CD14-positive monocyte (primary cell): ENCODE results near the gene FIZ1. TPM values are rescaled to one million over a fixed set of nuclear protein-coding genes. Genes with fewer than 3 reads are reported as not detected.

ENCODE experiments used
- DNase-seq, 3 donors: peaks; one replicate each; pipeline ENCODE4 v3.0.0-alpha.2; 2011 to 2022
- H2AFZ ChIP-seq: 2 replicates; pipeline ENCODE4 v1.6.0; 2012; ENCODE audit warnings: mild to moderate bottlenecking, low read depth, low read length, inconsistent platforms; ENCODE audit not compliant: insufficient read depth, poor library complexity, severe bottlenecking
- H3K27ac ChIP-seq, 2 donors: 1 replicate in 1 of 2; 2 replicates in 1 of 2; pipeline ENCODE4 v1.5.1; 2012 to 2013; ENCODE audit warnings: low read length in 2 of 2, control low read depth in 1 of 2, inconsistent platforms in 1 of 2, low read depth in 1 of 2, mild to moderate bottlenecking in 1 of 2
- H3K27me3 ChIP-seq, 2 donors: one replicate each; pipeline versions ENCODE4 v1.6.0 to v1.6.1; 2011 to 2013; ENCODE audit warnings: low read length in 2 of 2; ENCODE audit not compliant: control insufficient read depth in 2 of 2, insufficient read depth in 2 of 2
- H3K36me3 ChIP-seq, 2 donors: replicated peaks in 1 of 2; 1 replicate in 1 of 2; 2 replicates in 1 of 2; pipeline versions ENCODE4 v1.5.1 to v1.6.1; 2012 to 2013; ENCODE audit warnings: low read length in 2 of 2, control low read depth in 1 of 2, inconsistent platforms in 1 of 2, mild to moderate bottlenecking in 1 of 2; ENCODE audit not compliant: insufficient read depth in 2 of 2, control insufficient read depth in 1 of 2
- H3K4me1 ChIP-seq, 2 donors: 1 replicate in 1 of 2; 2 replicates in 1 of 2; pipeline versions ENCODE4 v1.5.1 to v1.6.1; 2012 to 2013; ENCODE audit warnings: low read length in 2 of 2, control low read depth in 1 of 2, inconsistent platforms in 1 of 2, mild to moderate bottlenecking in 1 of 2, moderate library complexity in 1 of 2; ENCODE audit not compliant: insufficient read depth in 2 of 2, control insufficient read depth in 1 of 2
- H3K4me2 ChIP-seq: replicated peaks from 2 replicates; pipeline ENCODE3; 2012; ENCODE audit warnings: low read length, moderate library complexity, mild to moderate bottlenecking; ENCODE audit not compliant: poor library complexity, severe bottlenecking; ENCODE audit errors: extremely low read depth
- H3K4me3 ChIP-seq, 3 experiments: fragments of 200-600 bp in 1 of 3; sonication (generic) in 1 of 3; replicated peaks in 1 of 3; 1 replicate in 2 of 3; 2 replicates in 1 of 3; pipeline ENCODE4 v1.5.1; 2011 to 2013; ENCODE audit warnings: low read length in 3 of 3, mild to moderate bottlenecking in 3 of 3, control low read depth in 2 of 3, low read depth in 2 of 3, inconsistent platforms in 1 of 3, moderate library complexity in 1 of 3
- H3K79me2 ChIP-seq: 2 replicates; pipeline ENCODE4 v1.6.0; 2012; ENCODE audit warnings: mild to moderate bottlenecking, control low read depth, inconsistent platforms, low read length, moderate library complexity; ENCODE audit not compliant: insufficient read depth
- H3K9ac ChIP-seq: 2 replicates; pipeline ENCODE4 v1.6.0; 2017; ENCODE audit warnings: low read length, mild to moderate bottlenecking; ENCODE audit not compliant: insufficient read depth, poor library complexity, severe bottlenecking
- H3K9me3 ChIP-seq, 2 donors: replicated peaks in 1 of 2; 1 replicate in 1 of 2; 2 replicates in 1 of 2; pipeline versions ENCODE4 v1.5.1 to v1.6.1; 2012 to 2013; ENCODE audit warnings: low read length in 2 of 2, control low read depth in 1 of 2; ENCODE audit not compliant: control insufficient read depth in 1 of 2, insufficient read depth in 1 of 2
- H4K20me1 ChIP-seq: 2 replicates; pipeline ENCODE4 v1.6.0; 2012; ENCODE audit warnings: mild to moderate bottlenecking, low read length, control low read depth, moderate library complexity; ENCODE audit not compliant: insufficient read depth
- H3K27ac Mint-ChIP-seq, 7 donors: one replicate each; pipeline ENCODE4 v1.8.0; 2020; ENCODE audit warnings: mild to moderate bottlenecking in 7 of 7, mixed read lengths in 7 of 7, moderate library complexity in 6 of 7, inconsistent platforms in 2 of 7
- H3K27me3 Mint-ChIP-seq, 3 donors: one replicate each; pipeline ENCODE4 v1.8.0; 2021 to 2022; ENCODE audit warnings: low read depth in 3 of 3, mild to moderate bottlenecking in 3 of 3, mixed read lengths in 3 of 3, moderate library complexity in 3 of 3, inconsistent platforms in 1 of 3
- H3K36me3 Mint-ChIP-seq, 2 donors: one replicate each; pipeline ENCODE4 v1.8.0; 2020; ENCODE audit warnings: mixed read lengths in 2 of 2, inconsistent platforms in 1 of 2, mild to moderate bottlenecking in 1 of 2
- H3K4me1 Mint-ChIP-seq: one replicate; pipeline ENCODE4 v1.8.0; 2020; ENCODE audit warnings: mild to moderate bottlenecking, mixed read lengths
- H3K4me3 Mint-ChIP-seq, 2 donors: one replicate each; pipeline ENCODE4 v1.8.0; 2020; ENCODE audit warnings: mild to moderate bottlenecking in 2 of 2, mixed read lengths in 2 of 2, moderate library complexity in 1 of 2
- H3K9me3 Mint-ChIP-seq, 7 donors: one replicate each; pipeline ENCODE4 v1.8.0; 2020 to 2022; ENCODE audit warnings: mixed read lengths in 7 of 7, mild to moderate bottlenecking in 6 of 7, moderate library complexity in 6 of 7, inconsistent platforms in 2 of 7
- WGBS: methylation state at CpG from one replicate; pipeline ENCODE4 v1.1.5; 2013; ENCODE audit warnings: missing lambda C conversion rate; ENCODE audit not compliant: insufficient coverage; 5-methylcytosine and 5-hydroxymethylcytosine counted together
- intact Hi-C, 2 donors: fragments of 100-400 bp; cut with micrococcal nuclease; formaldehyde crosslinking; loops; one replicate each; pipeline versions ENCODE4 v1.15.0 to v1.15.1; 2023
- polyA plus RNA-seq, 3 donors: library from polyadenylated mRNA; depleted of rRNA in 1 of 3; unstranded in 2 of 3; stranded (reverse) in 1 of 3; fragments of 300-500 nt in 2 of 3; fragments of >200 nt in 1 of 3; fragmentation: Illumina TruSeq in 2 of 3; gene quantifications; 1 replicate in 2 of 3; 2 replicates in 1 of 3; pipeline ENCODE4 v1.2.3, GENCODE V29; 2012 to 2021
- TF ChIP-seq, protein P1 (sequence below): fragments of 200-600 bp; IDR thresholded peaks from one replicate; pipeline ENCODE4 v1.8.0; 2022; ENCODE audit warnings: antibody characterized with exemption, mild to moderate bottlenecking

FIZ1 gene
- polyA plus RNA-seq, 3 donors: 1.2 to 2.6 (median 1.6) TPM

DNA sequence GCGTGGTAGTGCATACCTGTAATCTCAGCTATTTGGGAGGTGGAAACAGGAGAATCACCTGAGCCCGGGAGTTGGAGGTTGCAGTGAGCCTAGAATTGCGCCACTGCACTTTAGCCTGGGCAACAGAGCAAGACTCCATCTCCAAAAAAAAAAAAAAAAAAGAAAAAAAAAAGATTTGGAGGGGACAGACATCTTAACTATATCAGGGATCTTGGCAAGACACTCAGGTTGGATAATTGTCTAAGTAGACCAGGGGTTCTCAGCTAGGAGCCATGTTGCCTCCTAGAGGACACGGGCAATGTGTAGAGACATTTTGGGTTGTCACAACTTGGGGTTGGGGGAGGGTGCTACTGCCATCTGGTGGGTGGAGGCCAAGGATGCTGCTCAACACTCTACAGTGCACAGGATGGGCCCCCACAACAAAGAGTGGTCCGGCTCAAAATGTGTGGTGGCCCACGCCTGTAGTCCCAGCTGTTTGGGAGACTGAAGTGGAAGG is 39.6 kb upstream of the FIZ1 start:
- peaks cover 4 to 20% (median 20%) of the 10 kb centered on the region in 3 donors for H3K27me3 Mint-ChIP-seq
- peak overlapping the region in 3 of 7 donors; percentile 1 to 56 (median 33) for H3K27ac Mint-ChIP-seq
- Histone ChIP-seq H3K79me2 (peaks cover 49% of the 10 kb centered on the region), H3K9ac (no peak overlapping the region), H2AFZ (no peak overlapping the region), H3K27ac (no peak overlapping the region), H3K4me1 (peaks cover 60 to 75% of the 10 kb centered on the region in 2 donors), H3K36me3 (no peaks in the 10 kb centered on the region), H3K9me3 (peaks cover 0 to 3% of the 10 kb centered on the region in 2 donors), H3K4me2 (no peak overlapping the region), H3K4me3 (no peak overlapping the region), H4K20me1 (peaks cover 6% of the 10 kb centered on the region), H3K27me3 (peaks cover 0 to 5% of the 10 kb centered on the region in 2 donors)
- H3K4me1 Mint-ChIP-seq: peaks cover 75% of the 10 kb centered on the region
- WGBS: 68% methylated on average over 3 of the region's 6 CpGs
- intact Hi-C loops: loop anchor here in 1 of 2 donors (10.0 kb wide), 1 partner anchor 176 kb away; no protein-coding TSS in a partner anchor
- TF ChIP-seq, protein P1, sequence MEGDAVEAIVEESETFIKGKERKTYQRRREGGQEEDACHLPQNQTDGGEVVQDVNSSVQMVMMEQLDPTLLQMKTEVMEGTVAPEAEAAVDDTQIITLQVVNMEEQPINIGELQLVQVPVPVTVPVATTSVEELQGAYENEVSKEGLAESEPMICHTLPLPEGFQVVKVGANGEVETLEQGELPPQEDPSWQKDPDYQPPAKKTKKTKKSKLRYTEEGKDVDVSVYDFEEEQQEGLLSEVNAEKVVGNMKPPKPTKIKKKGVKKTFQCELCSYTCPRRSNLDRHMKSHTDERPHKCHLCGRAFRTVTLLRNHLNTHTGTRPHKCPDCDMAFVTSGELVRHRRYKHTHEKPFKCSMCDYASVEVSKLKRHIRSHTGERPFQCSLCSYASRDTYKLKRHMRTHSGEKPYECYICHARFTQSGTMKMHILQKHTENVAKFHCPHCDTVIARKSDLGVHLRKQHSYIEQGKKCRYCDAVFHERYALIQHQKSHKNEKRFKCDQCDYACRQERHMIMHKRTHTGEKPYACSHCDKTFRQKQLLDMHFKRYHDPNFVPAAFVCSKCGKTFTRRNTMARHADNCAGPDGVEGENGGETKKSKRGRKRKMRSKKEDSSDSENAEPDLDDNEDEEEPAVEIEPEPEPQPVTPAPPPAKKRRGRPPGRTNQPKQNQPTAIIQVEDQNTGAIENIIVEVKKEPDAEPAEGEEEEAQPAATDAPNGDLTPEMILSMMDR: peak; percentile 27
- H3K9me3 Mint-ChIP-seq: peaks cover 0 to 7% (median 3%) of the 10 kb centered on the region in 7 donors
- peak; percentile 44 to 60 (median 50) for DNase-seq
- H3K36me3 Mint-ChIP-seq: peaks cover 12 to 17% of the 10 kb centered on the region in 2 donors
- H3K4me3 Mint-ChIP-seq: no peak overlapping the region

DNA sequence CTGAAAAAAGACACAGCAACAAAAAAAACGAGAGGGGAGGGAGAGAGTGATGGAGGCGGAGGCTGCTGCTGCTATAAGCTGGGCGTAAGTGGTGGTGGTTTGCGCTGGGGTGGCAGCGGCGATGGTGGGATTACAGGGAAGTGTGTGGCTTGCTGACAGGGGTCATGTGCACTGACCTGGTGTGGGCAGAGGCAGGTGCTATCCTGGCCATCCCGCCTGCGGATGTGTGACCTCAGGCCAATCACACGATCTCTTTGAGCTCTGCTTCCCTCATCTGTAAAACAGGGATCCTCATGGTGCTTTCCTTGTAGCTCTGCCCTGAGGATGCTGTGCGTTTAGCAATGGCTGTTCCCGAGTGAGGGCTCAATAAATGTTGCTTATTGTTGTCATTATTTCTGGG is 38.2 kb upstream of the FIZ1 start:
- no peak overlapping the region for H3K4me3 ChIP-seq
- WGBS: 83% methylated on average over 11 of the region's 11 CpGs
- intact Hi-C loops: loop anchor here in 1 of 2 donors (10.0 kb wide), 1 partner anchor 177 kb away; no protein-coding TSS in a partner anchor
- DNase-seq: no peak
- peaks cover 4 to 17% (median 12%) of the 10 kb centered on the region in 3 donors for H3K27me3 Mint-ChIP-seq
- peaks cover 0 to 7% (median 1%) of the 10 kb centered on the region in 7 donors for H3K9me3 Mint-ChIP-seq
- peaks cover 0 to 3% of the 10 kb centered on the region in 2 donors for H3K9me3 ChIP-seq
- H3K9ac ChIP-seq: no peak overlapping the region
- H2AFZ ChIP-seq: no peak overlapping the region
- peaks cover 38% of the 10 kb centered on the region for H3K79me2 ChIP-seq
- peaks cover 73% of the 10 kb centered on the region for H3K4me1 Mint-ChIP-seq
- peaks cover 0 to 5% of the 10 kb centered on the region in 2 donors for H3K27me3 ChIP-seq
- no peak overlapping the region for H3K4me3 Mint-ChIP-seq
- H3K27ac Mint-ChIP-seq: peak overlapping the region in 2 of 7 donors; percentile 46 to 50
- no peaks in the 10 kb centered on the region for H3K36me3 ChIP-seq
- peaks cover 6% of the 10 kb centered on the region for H4K20me1 ChIP-seq
- peaks cover 54 to 72% of the 10 kb centered on the region in 2 donors for H3K4me1 ChIP-seq
- no peak overlapping the region for H3K4me2 ChIP-seq
- no peak overlapping the region for H3K27ac ChIP-seq
- TF ChIP-seq, protein P1: no peak
- H3K36me3 Mint-ChIP-seq: peaks cover 12 to 15% of the 10 kb centered on the region in 2 donors
